Smooth muscle cell (in vitro differentiated cells): ENCODE measurements around the gene NAPB. TPM values are rescaled to one million over a fixed set of nuclear protein-coding genes. Genes with fewer than 3 reads are reported as not detected.

ENCODE experiments used
- DNase-seq: peaks from one replicate; lab custom pipeline; 2025; ENCODE audit not compliant: unreplicated experiment; lab: John Stamatoyannopoulos, UW
- H2AFZ ChIP-seq: fragments of 200-600 bp; sonication (generic); 2 replicates; pipeline ENCODE4 v1.6.0; 2016; ENCODE audit warnings: antibody characterized with exemption, low read depth, mild to moderate bottlenecking
- H3F3A ChIP-seq: fragments of 200-600 bp; sonication (generic); 2 replicates; pipeline ENCODE4 v1.6.0; 2017; ENCODE audit warnings: antibody characterized with exemption, low read depth
- H3K27ac ChIP-seq: fragments of 200-600 bp; sonication (generic); 2 replicates; pipeline ENCODE4 v1.5.1; 2016; ENCODE audit warnings: low read depth, mild to moderate bottlenecking
- H3K27me3 ChIP-seq: fragments of 200-600 bp; sonication (generic); 2 replicates; pipeline ENCODE4 v1.6.1; 2016; ENCODE audit warnings: low read depth, mild to moderate bottlenecking
- H3K36me3 ChIP-seq: fragments of 200-600 bp; sonication (generic); 2 replicates; pipeline ENCODE4 v1.5.1; 2016; ENCODE audit warnings: low read depth
- H3K4me1 ChIP-seq: fragments of 200-600 bp; sonication (generic); 2 replicates; pipeline ENCODE4 v1.5.1; 2016; ENCODE audit warnings: low read depth
- H3K4me2 ChIP-seq: fragments of 200-600 bp; sonication (generic); 2 replicates; pipeline ENCODE4 v1.6.0; 2016; ENCODE audit warnings: mild to moderate bottlenecking
- H3K4me3 ChIP-seq: fragments of 200-600 bp; sonication (generic); 2 replicates; pipeline ENCODE4 v1.5.1; 2016; ENCODE audit warnings: mild to moderate bottlenecking
- H3K79me2 ChIP-seq: fragments of 200-600 bp; sonication (generic); 2 replicates; pipeline ENCODE4 v1.6.0; 2016; ENCODE audit warnings: low read depth, mild to moderate bottlenecking
- H3K9ac ChIP-seq: fragments of 200-600 bp; sonication (generic); 2 replicates; pipeline ENCODE4 v1.6.0; 2016; ENCODE audit warnings: low read depth
- H3K9me3 ChIP-seq: fragments of 200-600 bp; sonication (generic); replicated peaks from 2 replicates; pipeline ENCODE4 v1.5.1; 2016; ENCODE audit warnings: low read depth
- H4K20me1 ChIP-seq: fragments of 200-600 bp; sonication (generic); 2 replicates; pipeline ENCODE4 v1.6.0; 2016; ENCODE audit warnings: low read depth
- WGBS: methylation state at CpG from one replicate; pipeline ENCODE4 v1.1.7; 2016; ENCODE audit warnings: low lambda C conversion rate; 5-methylcytosine and 5-hydroxymethylcytosine counted together
- polyA plus RNA-seq: library from polyadenylated mRNA; unstranded; fragments of >200 nt; fragmentation: Nextera tagmentation; extraction: Ambion mirVana; gene quantifications from 2 replicates; pipeline ENCODE4 v1.2.1, GENCODE V29; 2016
- total RNA-seq: library from RNA; depleted of rRNA; stranded (reverse); fragments of >200 nt; gene quantifications from 2 replicates; pipeline ENCODE4 v1.2.3, GENCODE V29; 2014
- TF ChIP-seq, protein P1 (sequence below): fragments of 200-600 bp; sonication (generic); IDR thresholded peaks from 2 replicates; pipeline ENCODE4 v1.5.1; 2017; ENCODE audit warnings: borderline replicate concordance, mild to moderate bottlenecking, antibody characterized with exemption; ENCODE audit not compliant: insufficient read depth, poor library complexity, severe bottlenecking

NAPB gene
- total and polyA plus RNA-seq, 2 experiments from 2014 or later = 0.65 to 11.4 TPM

DNA sequence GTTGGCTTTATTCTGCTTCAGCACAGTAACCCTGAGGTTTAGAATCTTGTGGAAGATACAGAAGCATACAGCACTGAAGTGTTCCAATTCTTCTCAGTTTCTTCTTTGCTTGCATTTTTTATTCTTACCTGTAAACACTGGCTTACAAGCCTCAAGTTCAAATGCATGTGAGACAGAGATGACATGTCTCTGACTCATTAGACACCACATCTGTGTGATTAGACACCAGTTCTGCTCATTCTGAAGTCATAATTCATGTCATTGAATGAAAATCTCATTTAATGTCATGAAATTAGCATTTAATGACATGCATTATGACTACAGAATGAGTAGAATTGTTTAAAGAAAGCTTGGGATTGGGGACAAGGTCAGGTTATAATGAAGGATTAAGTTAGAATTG is 53.5 kb downstream of the NAPB start:
- peak overlapping the region; percentile 4 for H3K9ac ChIP-seq

DNA sequence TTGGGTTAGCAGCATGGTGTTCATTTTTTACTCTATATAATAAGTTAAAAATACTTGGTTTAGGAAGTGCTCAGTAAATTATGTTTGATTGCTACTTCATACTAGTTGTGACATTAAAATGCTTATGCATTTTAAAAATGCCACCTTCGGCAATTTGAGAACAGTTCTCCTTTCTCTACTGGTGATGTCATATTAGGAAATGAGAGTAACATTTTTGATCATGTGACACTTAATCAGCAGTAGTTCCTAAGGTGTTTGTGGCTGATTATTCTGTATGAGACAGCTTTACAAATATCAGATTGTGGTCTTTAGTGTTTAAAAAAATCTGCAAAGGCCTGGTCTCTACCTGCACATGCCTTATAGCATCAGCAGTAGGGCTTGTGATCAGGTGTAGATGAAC is 54.9 kb downstream of the NAPB start:
- Histone ChIP-seq H3K9me3 (no peaks in the 10 kb centered on the region), H3K4me1 (peaks cover 9% of the 10 kb centered on the region), H3K4me2 (no peak overlapping the region), H3K4me3 (no peak overlapping the region), H3K79me2 (peaks cover 63% of the 10 kb centered on the region), H3K36me3 (peaks cover 9% of the 10 kb centered on the region), H3K27me3 (no peaks in the 10 kb centered on the region), H3F3A (no peaks in the 10 kb centered on the region), H2AFZ (no peak overlapping the region), H3K9ac (no peak overlapping the region), H3K27ac (no peak overlapping the region), H4K20me1 (peaks cover 67% of the 10 kb centered on the region)
- TF ChIP-seq, protein P1, sequence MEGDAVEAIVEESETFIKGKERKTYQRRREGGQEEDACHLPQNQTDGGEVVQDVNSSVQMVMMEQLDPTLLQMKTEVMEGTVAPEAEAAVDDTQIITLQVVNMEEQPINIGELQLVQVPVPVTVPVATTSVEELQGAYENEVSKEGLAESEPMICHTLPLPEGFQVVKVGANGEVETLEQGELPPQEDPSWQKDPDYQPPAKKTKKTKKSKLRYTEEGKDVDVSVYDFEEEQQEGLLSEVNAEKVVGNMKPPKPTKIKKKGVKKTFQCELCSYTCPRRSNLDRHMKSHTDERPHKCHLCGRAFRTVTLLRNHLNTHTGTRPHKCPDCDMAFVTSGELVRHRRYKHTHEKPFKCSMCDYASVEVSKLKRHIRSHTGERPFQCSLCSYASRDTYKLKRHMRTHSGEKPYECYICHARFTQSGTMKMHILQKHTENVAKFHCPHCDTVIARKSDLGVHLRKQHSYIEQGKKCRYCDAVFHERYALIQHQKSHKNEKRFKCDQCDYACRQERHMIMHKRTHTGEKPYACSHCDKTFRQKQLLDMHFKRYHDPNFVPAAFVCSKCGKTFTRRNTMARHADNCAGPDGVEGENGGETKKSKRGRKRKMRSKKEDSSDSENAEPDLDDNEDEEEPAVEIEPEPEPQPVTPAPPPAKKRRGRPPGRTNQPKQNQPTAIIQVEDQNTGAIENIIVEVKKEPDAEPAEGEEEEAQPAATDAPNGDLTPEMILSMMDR = no peak
- WGBS = 35% methylated on average over 1 of the region's 1 CpG
- no peak for DNase-seq

More for the DNA sequence above, 53.5 kb downstream of the NAPB start:
- peak overlapping the region; percentile 40 for H3K27ac ChIP-seq
- no peaks in the 10 kb centered on the region for H3K27me3 ChIP-seq
- peaks cover 11% of the 10 kb centered on the region for H3K36me3 ChIP-seq
- DNase-seq = no peak
- no peak overlapping the region for H3K4me3 ChIP-seq
- H3K4me1 ChIP-seq = peaks cover 9% of the 10 kb centered on the region
- H3K9me3 ChIP-seq = no peaks in the 10 kb centered on the region
- peaks cover 68% of the 10 kb centered on the region for H4K20me1 ChIP-seq
- no peaks in the 10 kb centered on the region for H3F3A ChIP-seq
- peaks cover 57% of the 10 kb centered on the region for H3K79me2 ChIP-seq
- H2AFZ ChIP-seq = no peak overlapping the region
- no peak overlapping the region for H3K4me2 ChIP-seq
- TF ChIP-seq, protein P1 = no peak

DNA sequence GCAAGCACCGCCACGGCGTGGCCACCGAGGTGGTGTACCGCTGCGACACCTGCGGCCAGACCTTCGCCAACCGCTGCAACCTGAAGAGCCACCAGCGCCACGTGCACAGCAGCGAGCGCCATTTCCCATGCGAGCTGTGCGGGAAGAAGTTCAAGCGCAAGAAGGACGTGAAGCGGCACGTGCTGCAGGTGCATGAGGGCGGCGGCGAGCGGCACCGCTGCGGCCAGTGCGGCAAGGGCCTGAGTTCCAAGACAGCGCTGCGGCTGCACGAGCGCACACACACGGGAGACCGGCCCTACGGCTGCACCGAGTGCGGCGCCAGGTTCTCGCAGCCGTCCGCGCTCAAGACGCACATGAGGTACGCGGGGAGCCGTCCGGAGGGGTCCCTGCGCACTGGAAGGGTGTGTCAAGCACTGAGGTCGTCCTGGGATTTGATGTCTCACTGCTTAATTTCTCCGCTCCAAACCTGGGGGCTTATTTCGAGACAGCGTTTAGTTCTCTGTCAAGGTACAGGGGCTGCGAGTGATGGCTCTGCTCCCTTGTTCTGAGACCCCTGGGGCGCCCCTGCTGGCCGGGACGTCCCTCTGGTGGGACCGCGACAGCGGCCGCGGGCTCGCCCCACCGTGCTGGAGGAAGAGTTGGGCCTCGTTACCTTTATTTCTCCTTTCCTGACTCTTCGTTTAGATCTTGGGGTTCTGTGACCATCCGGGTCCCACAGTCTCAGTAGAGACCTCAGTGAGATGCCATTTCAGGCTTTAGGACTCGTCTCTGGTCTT is 55.7 kb downstream of the NAPB start:
- no peaks in the 10 kb centered on the region for H3F3A ChIP-seq
- no peak overlapping the region for H3K4me3 ChIP-seq
- peaks cover 67% of the 10 kb centered on the region for H4K20me1 ChIP-seq
- no peak overlapping the region for H3K27ac ChIP-seq
- H3K36me3 ChIP-seq = peaks cover 6% of the 10 kb centered on the region
- 95% methylated on average over 65 of the region's 65 CpGs for WGBS
- H3K9ac ChIP-seq = no peak overlapping the region
- peaks cover 63% of the 10 kb centered on the region for H3K79me2 ChIP-seq
- no peak overlapping the region for H2AFZ ChIP-seq
- H3K4me2 ChIP-seq = no peak overlapping the region
- peaks cover 9% of the 10 kb centered on the region for H3K4me1 ChIP-seq
- no peaks in the 10 kb centered on the region for H3K9me3 ChIP-seq
- no peak for DNase-seq
- TF ChIP-seq, protein P1 = no peak
- no peaks in the 10 kb centered on the region for H3K27me3 ChIP-seq

DNA sequence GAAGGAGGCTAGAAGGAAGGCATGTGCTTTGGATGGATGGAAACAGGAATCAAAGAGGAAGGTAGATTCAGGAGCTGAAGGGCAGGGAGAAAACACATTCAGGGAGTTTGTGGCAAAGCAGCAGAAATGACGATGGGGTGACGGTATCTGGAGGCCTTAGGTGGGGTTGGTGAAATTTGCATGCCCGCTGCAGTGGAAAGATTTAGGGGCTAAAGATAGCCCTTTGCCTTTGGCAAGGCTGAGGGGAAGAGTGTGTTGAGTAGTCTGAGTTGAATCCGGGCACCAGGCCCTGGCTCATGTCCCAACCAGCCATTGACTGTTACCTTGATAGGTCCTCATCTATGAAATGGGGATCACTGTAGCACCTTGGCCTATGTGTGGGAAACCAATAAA is 58.0 kb downstream of the NAPB start:
- Histone ChIP-seq H3K27me3 (no peaks in the 10 kb centered on the region), H2AFZ (no peak overlapping the region), H4K20me1 (peaks cover 53% of the 10 kb centered on the region), H3F3A (peaks cover 8% of the 10 kb centered on the region), H3K4me3 (peak overlapping the region; percentile 82), H3K9ac (no peak overlapping the region), H3K79me2 (peaks cover 61% of the 10 kb centered on the region), H3K9me3 (no peaks in the 10 kb centered on the region), H3K36me3 (no peaks in the 10 kb centered on the region), H3K4me1 (peaks cover 14% of the 10 kb centered on the region), H3K4me2 (peak overlapping the region; percentile 86), H3K27ac (peak overlapping the region; percentile 88)
- TF ChIP-seq, protein P1 = no peak
- no peak for DNase-seq
- WGBS = 90% methylated on average over 4 of the region's 4 CpGs
